K562 (cell line): ENCODE results near the gene CASP2. TPM values are rescaled to one million over a fixed set of nuclear protein-coding genes. Genes with fewer than 3 reads are reported as not detected.
A peak's percentile ranks its signal among the peaks of the same experiment; 100 is the strongest.

Experiments used
- ATAC-seq: fragments of 200-7000 bp; cut with Tn5 transposase; 3 replicates; pipeline ENCODE4 v1.9.1; 2020; ENCODE audit warnings: moderate library complexity
- BruUV-seq: library from RNA; stranded (reverse); fragments of 400-500 nt; replicated peaks from 2 replicates; lab custom pipeline; 2021; lab: Mats Ljungman, UMichigan
- CTCF ChIA-PET: fragments of 300-600 bp; formaldehyde crosslinking; extraction: SDS; loops from one replicate; lab custom pipeline; 2021; ENCODE audit warnings: low intra/inter-chr PET ratio; lab: Yijun Ruan, JAX
- POLR2A ChIA-PET: fragments of 300-600, 350-650 bp; sonication (Branson Sonifier 250); formaldehyde crosslinking; extraction: SDS; loops from one replicate; lab custom pipeline; 2021; ENCODE audit warnings: antibody characterized with exemption, inconsistent platforms; lab: Yijun Ruan, JAX
- DNase-seq, 4 experiments: peaks; one replicate each; pipeline versions ENCODE4 v3.0.0 to v3.0.0-alpha.2; 2011 to 2018; ENCODE audit warnings: low spot score in 3 of 4, mixed read lengths in 3 of 4; ENCODE audit errors: extremely low read depth in 1 of 4
- FAIRE-seq: peaks from 2 replicates; lab custom pipeline; 2011; peaks lifted over from hg19 to GRCh38; lab: Jason Lieb, UNC
- H2AFZ ChIP-seq: 2 replicates; pipeline ENCODE4 v1.6.0; 2011; ENCODE audit warnings: low read depth, low read length, control low read depth, inconsistent platforms
- H3K27ac ChIP-seq: fragments of 200-600 bp; 3 replicates; pipeline ENCODE4 v1.8.0; 2011; ENCODE audit warnings: low read depth, mild to moderate bottlenecking, control low read depth, inconsistent platforms, low read length, moderate library complexity, mixed read lengths; ENCODE audit errors: extremely low read depth
- H3K27me3 ChIP-seq, 2 experiments: fragments of 300-600 bp in 1 of 2; 2 replicates in 1 of 2; 3 replicates in 1 of 2; pipeline versions ENCODE4 v1.6.0 to v1.8.0; 2011; ENCODE audit warnings: inconsistent platforms in 2 of 2, low read length in 2 of 2, mild to moderate bottlenecking in 1 of 2, mixed read lengths in 1 of 2, moderate library complexity in 1 of 2; ENCODE audit not compliant: control insufficient read depth in 2 of 2, insufficient read depth in 2 of 2
- H3K36me3 ChIP-seq: fragments of 300-600 bp; 3 replicates; pipeline ENCODE4 v1.8.0; 2011; ENCODE audit warnings: mild to moderate bottlenecking, low read length, inconsistent platforms; ENCODE audit not compliant: control insufficient read depth, insufficient read depth
- H3K4me1 ChIP-seq, 2 experiments: fragments of 200-600 bp in 1 of 2; replicated peaks in 1 of 2; 2 replicates in 1 of 2; 3 replicates in 1 of 2; pipeline versions ENCODE4 v1.5.1 to v1.8.0; 2011; ENCODE audit warnings: inconsistent platforms in 2 of 2, low read length in 2 of 2, mild to moderate bottlenecking in 1 of 2, mixed read lengths in 1 of 2, moderate library complexity in 1 of 2; ENCODE audit not compliant: control insufficient read depth in 2 of 2, insufficient read depth in 2 of 2
- H3K4me2 ChIP-seq: 2 replicates; pipeline ENCODE4 v1.6.1; 2011; ENCODE audit warnings: low read length, control low read depth, inconsistent platforms, mixed read lengths; ENCODE audit not compliant: insufficient read depth
- H3K4me3 ChIP-seq: fragments of 200-600 bp; sonication (generic), shearing (Covaris generic); 2 replicates; pipeline ENCODE4 v1.5.1; 2016; ENCODE audit warnings: control low read depth, inconsistent platforms
- H3K79me2 ChIP-seq: fragments of 200-600 bp; 3 replicates; pipeline ENCODE4 v1.8.0; 2011; ENCODE audit warnings: low read length, inconsistent platforms; ENCODE audit not compliant: control insufficient read depth, insufficient read depth
- H3K9ac ChIP-seq, 2 experiments: 2 replicates each; pipeline versions ENCODE4 v1.6.0 to v1.6.1; 2011; ENCODE audit warnings: low read depth in 2 of 2, low read length in 2 of 2, control low read depth in 1 of 2, inconsistent platforms in 1 of 2, mild to moderate bottlenecking in 1 of 2, mixed read lengths in 1 of 2; ENCODE audit not compliant: insufficient read depth in 1 of 2
- H3K9me1 ChIP-seq: one replicate; pipeline ENCODE4 v1.6.0; 2011; ENCODE audit warnings: inconsistent platforms, mild to moderate bottlenecking, low read length, moderate library complexity; ENCODE audit not compliant: control insufficient read depth, insufficient read depth
- H3K9me3 ChIP-seq: replicated peaks from 2 replicates; pipeline ENCODE4 v1.5.1; 2011; ENCODE audit warnings: low read depth, low read length, inconsistent platforms; ENCODE audit not compliant: control insufficient read depth, insufficient read depth
- H4K20me1 ChIP-seq: replicated peaks from 2 replicates; pipeline ENCODE4 v1.6.1; 2011; ENCODE audit warnings: low read length, inconsistent platforms, mixed read lengths; ENCODE audit not compliant: control insufficient read depth, insufficient read depth
- ARID1B ChIP-seq: fragments of 450-650 bp; IDR thresholded peaks from 2 replicates; pipeline ENCODE4 v1.6.1; 2016; ENCODE audit warnings: antibody characterized with exemption, mild to moderate bottlenecking, inconsistent platforms
- C11orf30 ChIP-seq: fragments of 450-650 bp; IDR thresholded peaks from 2 replicates; pipeline ENCODE4 v1.6.1; 2016; ENCODE audit warnings: low read depth, mild to moderate bottlenecking
- DPF2 ChIP-seq: fragments of 450-650 bp; IDR thresholded peaks from 2 replicates; pipeline ENCODE4 v1.6.1; 2016
- ELF4 ChIP-seq: fragments of 450-650 bp; formaldehyde crosslinking; IDR thresholded peaks from 2 replicates; pipeline ENCODE4 v1.4.0; 2022; ENCODE audit warnings: missing genetic modification characterization
- NFE2 ChIP-seq: IDR thresholded peaks from 2 replicates; pipeline ENCODE4 v1.6.1; 2014; ENCODE audit warnings: antibody characterized with exemption, low read depth
- SMAD4 ChIP-seq: fragments of 250-450 bp; sonication (Bioruptor Pico); conservative IDR thresholded peaks from 2 replicates; pipeline ENCODE4 v1.8.0; 2021; ENCODE audit warnings: inconsistent platforms, mild to moderate bottlenecking, moderate library complexity
- in situ Hi-C: fragments of 300-500 bp; cut with MboI; formaldehyde crosslinking; loops from 4 replicates; pipeline ENCODE4 v1.15.0; 2018; ENCODE audit warnings: inconsistent platforms, mixed read lengths
- intact Hi-C: fragments of 100-400 bp; cut with micrococcal nuclease; formaldehyde crosslinking; loops from 2 replicates; pipeline ENCODE4 v1.14.2; 2022
- polyA plus RNA-seq, 8 experiments: library from polyadenylated mRNA; depleted of rRNA in 4 of 8; stranded (reverse) in 5 of 8; unstranded in 3 of 8; fragments of >200 nt; fragmentation: Nextera tagmentation in 2 of 8; fragmentation: Illumina TruSeq in 1 of 8; extraction: Ambion mirVana in 2 of 8; extraction: Trizol in 1 of 8; gene quantifications; 2 replicates each; pipeline versions ENCODE4 v1.2.1 to v1.2.3, GENCODE V29; 2011 to 2014; ENCODE audit warnings: inconsistent platforms in 1 of 8, missing spikeins in 1 of 8
- total RNA-seq, 7 experiments: library from RNA; depleted of rRNA in 6 of 7; stranded (reverse); fragments of >200 nt in 6 of 7; fragmentation: Illumina TruSeq in 2 of 7; extraction: Trizol in 2 of 7; gene quantifications; 2 replicates each; pipeline versions ENCODE4 v1.2.1 to v1.2.3, GENCODE V29; 2011 to 2021; ENCODE audit warnings: low replicate concordance in 1 of 7
- TF ChIP-seq, protein P1 (sequence below): fragments of 450-650 bp; IDR thresholded peaks from 2 replicates; pipeline ENCODE4 v1.6.1; 2017; ENCODE audit warnings: antibody characterized with exemption
- TF ChIP-seq, protein P2 (sequence below): IDR thresholded peaks from 2 replicates; pipeline ENCODE4 v1.6.1; 2012; ENCODE audit warnings: low read depth, low read length, improper control_type of control experiment, borderline replicate concordance

CASP2 gene
- total and polyA plus RNA-seq, 9 of the 15 experiments (the other 6 are each of a cell fraction or from before 2014, with no cell fraction given), result 18.8 to 64.9 (median 24.1) TPM

DNA sequence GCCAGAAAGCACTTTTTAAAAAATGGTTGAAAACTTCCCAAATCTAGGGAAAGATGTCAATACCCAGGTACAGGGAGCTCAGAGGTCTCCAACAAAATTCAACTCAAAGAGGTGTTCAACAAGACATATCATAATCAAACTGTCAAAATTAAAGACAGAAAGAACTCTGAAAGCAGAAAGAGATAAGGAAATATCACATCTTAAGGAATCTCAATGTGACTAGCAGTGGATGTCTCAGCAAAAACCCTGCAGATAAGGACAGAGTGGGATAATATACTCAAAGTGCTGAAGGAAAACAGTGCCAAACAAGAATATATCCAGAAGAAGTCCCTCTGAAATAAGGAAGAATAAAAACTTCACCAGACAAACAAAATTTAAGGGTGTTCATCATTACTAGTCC is 38.0 kb upstream of the CASP2 start:
- Histone ChIP-seq H3K4me3 (no peak overlapping the region), H3K27me3 (no peaks in the 10 kb centered on the region; a peak in 1 of 5 replicates), H4K20me1 (no peaks in the 10 kb centered on the region), H3K4me2 (no peak overlapping the region), H3K27ac (no peak overlapping the region), H2AFZ (no peak overlapping the region), H3K36me3 (no peaks in the 10 kb centered on the region), H3K9ac (no peak overlapping the region), H3K4me1 (peaks cover 0 to 2% of the 10 kb centered on the region in 2 experiments; a peak in 2 of 5 replicates), H3K79me2 (no peaks in the 10 kb centered on the region), H3K9me3 (peaks cover 12% of the 10 kb centered on the region; the same call in 1 of the 2 replicates), H3K9me1 (no peaks in the 10 kb centered on the region)
- ChIA-PET POLR2A (no interaction called here), CTCF (no interaction called here)
- FAIRE-seq (no peak), DNase-seq (no peak), ATAC-seq (no peak)
- no TSS peak for BruUV-seq
- intact Hi-C loops, result no loop called here
- TF ChIP-seq ARID1B (peak; percentile 58; the same call in 1 of the 2 replicates), DPF2 (peak; percentile 58), NFE2 (peak; percentile 39; the same call in 1 of the 2 replicates), ELF4 (no peak), C11orf30 (peak; percentile 30; the same call in 1 of the 2 replicates), SMAD4 (CRISPR knock-in tag) (no peak)
- TF ChIP-seq, protein P1, sequence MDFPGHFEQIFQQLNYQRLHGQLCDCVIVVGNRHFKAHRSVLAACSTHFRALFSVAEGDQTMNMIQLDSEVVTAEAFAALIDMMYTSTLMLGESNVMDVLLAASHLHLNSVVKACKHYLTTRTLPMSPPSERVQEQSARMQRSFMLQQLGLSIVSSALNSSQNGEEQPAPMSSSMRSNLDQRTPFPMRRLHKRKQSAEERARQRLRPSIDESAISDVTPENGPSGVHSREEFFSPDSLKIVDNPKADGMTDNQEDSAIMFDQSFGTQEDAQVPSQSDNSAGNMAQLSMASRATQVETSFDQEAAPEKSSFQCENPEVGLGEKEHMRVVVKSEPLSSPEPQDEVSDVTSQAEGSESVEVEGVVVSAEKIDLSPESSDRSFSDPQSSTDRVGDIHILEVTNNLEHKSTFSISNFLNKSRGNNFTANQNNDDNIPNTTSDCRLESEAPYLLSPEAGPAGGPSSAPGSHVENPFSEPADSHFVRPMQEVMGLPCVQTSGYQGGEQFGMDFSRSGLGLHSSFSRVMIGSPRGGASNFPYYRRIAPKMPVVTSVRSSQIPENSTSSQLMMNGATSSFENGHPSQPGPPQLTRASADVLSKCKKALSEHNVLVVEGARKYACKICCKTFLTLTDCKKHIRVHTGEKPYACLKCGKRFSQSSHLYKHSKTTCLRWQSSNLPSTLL, result 0 out of 2 replicates have a peak, but pooled peaks have one; percentile 9
- TF ChIP-seq, protein P2, sequence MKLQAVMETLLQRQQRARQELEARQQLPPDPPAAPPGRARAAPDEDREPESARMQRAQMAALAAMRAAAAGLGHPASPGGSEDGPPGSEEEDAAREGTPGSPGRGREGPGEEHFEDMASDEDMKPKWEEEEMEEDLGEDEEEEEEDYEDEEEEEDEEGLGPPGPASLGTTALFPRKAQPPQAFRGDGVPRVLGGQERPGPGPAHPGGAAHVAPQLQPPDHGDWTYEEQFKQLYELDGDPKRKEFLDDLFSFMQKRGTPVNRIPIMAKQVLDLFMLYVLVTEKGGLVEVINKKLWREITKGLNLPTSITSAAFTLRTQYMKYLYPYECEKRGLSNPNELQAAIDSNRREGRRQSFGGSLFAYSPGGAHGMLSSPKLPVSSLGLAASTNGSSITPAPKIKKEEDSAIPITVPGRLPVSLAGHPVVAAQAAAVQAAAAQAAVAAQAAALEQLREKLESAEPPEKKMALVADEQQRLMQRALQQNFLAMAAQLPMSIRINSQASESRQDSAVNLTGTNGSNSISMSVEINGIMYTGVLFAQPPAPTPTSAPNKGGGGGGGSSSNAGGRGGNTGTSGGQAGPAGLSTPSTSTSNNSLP, result peak; percentile 42; the same call in 1 of the 2 replicates
- in situ Hi-C loops, result no loop called here
